SU-DHL-6 (cell line): Measurements from ENCODE around the gene EGLN1.

Source experiments
- H2AFZ ChIP-seq: fragments of 200-600 bp; sonication (generic); 2 replicates; pipeline ENCODE4 v1.6.1; 2014; ENCODE audit warnings: low read depth, mild to moderate bottlenecking, moderate library complexity, mixed read lengths, antibody characterized with exemption, low read length; ENCODE audit not compliant: severe bottlenecking
- H3F3A ChIP-seq: fragments of 200-600 bp; shearing (Covaris generic); 2 replicates; pipeline ENCODE4 v1.6.0; 2016; ENCODE audit warnings: antibody characterized with exemption, mild to moderate bottlenecking; ENCODE audit not compliant: insufficient read depth
- H3K27ac ChIP-seq: fragments of 200-600 bp; sonication (generic); 2 replicates; pipeline ENCODE4 v1.5.1; 2016; ENCODE audit warnings: low read depth, mild to moderate bottlenecking, low read length, moderate library complexity, mixed read lengths
- H3K27me3 ChIP-seq: fragments of 200-600 bp; sonication (generic), shearing (Covaris generic); 2 replicates; pipeline ENCODE4 v1.6.0; 2014; ENCODE audit warnings: mild to moderate bottlenecking, low read length
- H3K36me3 ChIP-seq: fragments of 200-600 bp; sonication (generic); 2 replicates; pipeline ENCODE4 v1.6.1; 2014; ENCODE audit warnings: mild to moderate bottlenecking, low read length, mixed read lengths
- H3K4me2 ChIP-seq: fragments of 300-600, 200-600 bp; shearing (Covaris generic), sonication (generic); 2 replicates; pipeline ENCODE4 v1.6.0; 2014; ENCODE audit warnings: low read length, low read depth, mild to moderate bottlenecking; ENCODE audit not compliant: poor library complexity, severe bottlenecking
- H3K4me3 ChIP-seq: fragments of 200-600 bp; sonication (generic); 2 replicates; pipeline ENCODE4 v1.5.1; 2014; ENCODE audit warnings: antibody characterized with exemption, low read length, mild to moderate bottlenecking, mixed read lengths; ENCODE audit not compliant: insufficient read depth, poor library complexity, severe bottlenecking
- H3K79me2 ChIP-seq: fragments of 200-600 bp; sonication (generic); 2 replicates; pipeline ENCODE4 v1.6.1; 2014; ENCODE audit warnings: mild to moderate bottlenecking, low read length, moderate library complexity; ENCODE audit not compliant: insufficient read depth
- H3K9ac ChIP-seq: fragments of 200-600 bp; sonication (generic); 2 replicates; pipeline ENCODE4 v1.7.0; 2014; ENCODE audit warnings: mild to moderate bottlenecking, low read length
- H3K9me2 ChIP-seq: fragments of 200-600 bp; sonication (generic); replicated peaks from 2 replicates; pipeline ENCODE4 v1.6.1; 2014; ENCODE audit warnings: low read length; ENCODE audit not compliant: insufficient read depth
- H3K9me3 ChIP-seq: fragments of 200-600 bp; sonication (generic); 2 replicates; pipeline ENCODE4 v1.6.1; 2014; ENCODE audit warnings: low read length, mixed read lengths; ENCODE audit not compliant: insufficient read depth
- H4K20me1 ChIP-seq: fragments of 200-600 bp; sonication (generic); 2 replicates; pipeline ENCODE4 v1.6.1; 2014; ENCODE audit warnings: low read depth, mild to moderate bottlenecking, antibody characterized with exemption, low read length, moderate library complexity, mixed read lengths
- EZH2phosphoT487 ChIP-seq: fragments of 200-600 bp; sonication (generic), shearing (Covaris generic); conservative IDR thresholded peaks from 2 replicates; pipeline ENCODE4 v1.6.1; 2018; ENCODE audit warnings: mild to moderate bottlenecking, antibody characterized with exemption, low read length, moderate library complexity, mixed read lengths
- TF ChIP-seq, protein P1 (sequence below): fragments of 200-600 bp; sonication (generic); IDR thresholded peaks from one replicate; pipeline ENCODE4 v1.5.1; 2017; ENCODE audit warnings: antibody characterized with exemption, mild to moderate bottlenecking, low read length, moderate library complexity; ENCODE audit not compliant: insufficient read depth, poor library complexity, severe bottlenecking

Gene EGLN1

DNA sequence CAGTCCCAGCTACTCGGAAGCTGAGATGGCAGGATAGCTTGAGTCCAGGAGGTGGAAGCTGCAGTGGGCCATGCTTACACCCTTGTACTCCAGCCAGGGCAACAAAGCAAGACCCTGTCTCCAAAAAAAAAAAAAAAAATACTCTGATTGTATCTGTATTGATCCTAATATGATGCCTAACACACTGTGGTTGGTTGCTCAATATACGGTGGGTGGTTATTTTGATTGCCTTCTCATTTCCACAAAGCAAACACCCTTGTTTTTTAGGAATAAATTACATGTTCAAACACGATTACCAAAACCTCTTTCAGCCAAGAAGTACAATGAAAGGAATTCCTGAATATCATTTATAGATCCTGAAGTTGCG is 3.4 kb downstream of the EGLN1 start:
- Histone ChIP-seq H4K20me1 (peaks cover 27% of the 10 kb centered on the region), H2AFZ (no peak overlapping the region), H3K9ac (no peak overlapping the region), H3K27ac (no peak overlapping the region), H3K9me2 (no peaks in the 10 kb centered on the region), H3K79me2 (peaks cover 11% of the 10 kb centered on the region; the same call in 1 of the 2 replicates), H3K36me3 (peaks cover 4% of the 10 kb centered on the region; the same call in 1 of the 2 replicates), H3K4me3 (no peak overlapping the region), H3K4me2 (peak overlapping the region; percentile 74), H3F3A (peaks cover 12% of the 10 kb centered on the region; the same call in 1 of the 2 replicates), H3K27me3 (no peaks in the 10 kb centered on the region), H3K9me3 (no peaks in the 10 kb centered on the region)
- no peak for TF ChIP-seq EZH2phosphoT487

GRCh38 chr1:231418101-231418740 is 3.9 kb downstream of the EGLN1 start:
- H3K9ac ChIP-seq, result no peak overlapping the region
- peaks cover 7% of the 10 kb centered on the region; the same call in 1 of the 2 replicates for H3F3A ChIP-seq
- no peak for TF ChIP-seq EZH2phosphoT487
- TF ChIP-seq, protein P1, sequence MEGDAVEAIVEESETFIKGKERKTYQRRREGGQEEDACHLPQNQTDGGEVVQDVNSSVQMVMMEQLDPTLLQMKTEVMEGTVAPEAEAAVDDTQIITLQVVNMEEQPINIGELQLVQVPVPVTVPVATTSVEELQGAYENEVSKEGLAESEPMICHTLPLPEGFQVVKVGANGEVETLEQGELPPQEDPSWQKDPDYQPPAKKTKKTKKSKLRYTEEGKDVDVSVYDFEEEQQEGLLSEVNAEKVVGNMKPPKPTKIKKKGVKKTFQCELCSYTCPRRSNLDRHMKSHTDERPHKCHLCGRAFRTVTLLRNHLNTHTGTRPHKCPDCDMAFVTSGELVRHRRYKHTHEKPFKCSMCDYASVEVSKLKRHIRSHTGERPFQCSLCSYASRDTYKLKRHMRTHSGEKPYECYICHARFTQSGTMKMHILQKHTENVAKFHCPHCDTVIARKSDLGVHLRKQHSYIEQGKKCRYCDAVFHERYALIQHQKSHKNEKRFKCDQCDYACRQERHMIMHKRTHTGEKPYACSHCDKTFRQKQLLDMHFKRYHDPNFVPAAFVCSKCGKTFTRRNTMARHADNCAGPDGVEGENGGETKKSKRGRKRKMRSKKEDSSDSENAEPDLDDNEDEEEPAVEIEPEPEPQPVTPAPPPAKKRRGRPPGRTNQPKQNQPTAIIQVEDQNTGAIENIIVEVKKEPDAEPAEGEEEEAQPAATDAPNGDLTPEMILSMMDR, result no peak
- H3K27me3 ChIP-seq, result no peaks in the 10 kb centered on the region
- H2AFZ ChIP-seq, result no peak overlapping the region
- peaks cover 11% of the 10 kb centered on the region; the same call in 1 of the 2 replicates for H3K79me2 ChIP-seq
- peaks cover 27% of the 10 kb centered on the region for H4K20me1 ChIP-seq
- H3K27ac ChIP-seq, result no peak overlapping the region
- H3K4me3 ChIP-seq, result no peak overlapping the region
- H3K9me2 ChIP-seq, result no peaks in the 10 kb centered on the region
- peak overlapping the region; percentile 74 for H3K4me2 ChIP-seq
- peaks cover 4% of the 10 kb centered on the region; the same call in 1 of the 2 replicates for H3K36me3 ChIP-seq
- no peaks in the 10 kb centered on the region for H3K9me3 ChIP-seq

DNA sequence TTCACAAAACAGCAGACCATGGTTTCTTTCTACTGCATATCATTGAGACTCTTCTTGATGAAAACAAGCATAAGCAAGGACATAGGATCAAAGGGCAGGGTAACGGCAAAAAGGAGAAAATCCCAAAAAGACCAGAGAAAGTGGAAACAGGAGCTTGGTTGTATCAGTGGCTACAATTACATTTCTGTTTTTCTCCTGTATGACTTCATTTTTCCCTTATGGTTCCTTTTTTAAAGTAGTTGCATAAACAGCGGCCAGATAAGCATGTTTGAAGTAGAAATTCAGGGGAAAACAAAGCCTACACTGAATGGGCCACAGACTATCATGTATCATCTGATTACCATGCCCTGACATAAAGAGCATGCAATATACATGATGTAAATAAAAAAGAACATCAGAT is 4.6 kb downstream of the EGLN1 start:
- H3F3A ChIP-seq, result no peaks in the 10 kb centered on the region
- no peak overlapping the region for H3K9ac ChIP-seq
- no peak overlapping the region for H3K27ac ChIP-seq
- H2AFZ ChIP-seq, result no peak overlapping the region
- peaks cover 11% of the 10 kb centered on the region; the same call in 1 of the 2 replicates for H3K79me2 ChIP-seq
- TF ChIP-seq, protein P1, result no peak
- TF ChIP-seq EZH2phosphoT487, result no peak
- peaks cover 4% of the 10 kb centered on the region; the same call in 1 of the 2 replicates for H3K36me3 ChIP-seq
- no peaks in the 10 kb centered on the region for H3K27me3 ChIP-seq
- H3K4me2 ChIP-seq, result peak overlapping the region; percentile 74
- H3K9me2 ChIP-seq, result no peaks in the 10 kb centered on the region
- H3K4me3 ChIP-seq, result no peak overlapping the region
- H4K20me1 ChIP-seq, result peaks cover 27% of the 10 kb centered on the region
- H3K9me3 ChIP-seq, result no peaks in the 10 kb centered on the region

GRCh38 chr1:231416901-231417300 is 5.2 kb downstream of the EGLN1 start:
- no peak for TF ChIP-seq EZH2phosphoT487
- TF ChIP-seq, protein P1, result no peak
- Histone ChIP-seq H3K36me3 (peaks cover 4% of the 10 kb centered on the region; the same call in 1 of the 2 replicates), H3K4me2 (peak overlapping the region; percentile 74), H3K27me3 (no peaks in the 10 kb centered on the region), H3F3A (no peaks in the 10 kb centered on the region), H4K20me1 (peaks cover 27% of the 10 kb centered on the region), H3K4me3 (no peak overlapping the region), H3K79me2 (peaks cover 11% of the 10 kb centered on the region; the same call in 1 of the 2 replicates), H3K9me3 (no peaks in the 10 kb centered on the region), H3K9ac (no peak overlapping the region), H3K9me2 (no peaks in the 10 kb centered on the region), H3K27ac (no peak overlapping the region), H2AFZ (no peak overlapping the region)
